Astrocyte of the cerebellum (primary cell): ENCODE data around the gene TLR10.

Source experiments
- DNase-seq: peaks from one replicate; pipeline ENCODE4 v3.0.0-alpha.2; 2011; ENCODE audit warnings: low read depth
- H3K4me3 ChIP-seq: 2 replicates; pipeline ENCODE4 v1.5.1; 2011; ENCODE audit warnings: mild to moderate bottlenecking, low read depth, low read length, moderate library complexity
- CTCF ChIP-seq: IDR thresholded peaks from 2 replicates; pipeline ENCODE4 v1.5.1; 2012; ENCODE audit warnings: low read length, low read depth, moderate library complexity, mild to moderate bottlenecking; ENCODE audit errors: missing control alignments
- in situ Hi-C: cut with HindIII; loops from 2 replicates; pipeline ENCODE4 v1.10.0; 2017; ENCODE audit warnings: low sequenced_read_pairs

The TLR10 gene

GRCh38 chr4:38743866-38744265 is 38.9 kb downstream of the TLR10 start:
- no peak overlapping the region for H3K4me3 ChIP-seq
- in situ Hi-C loops, result no loop called here
- TF ChIP-seq CTCF, result no peak
- DNase-seq, result no peak

GRCh38 chr4:38740303-38740702 is 42.5 kb downstream of the TLR10 start:
- H3K4me3 ChIP-seq, result no peak overlapping the region
- no peak for TF ChIP-seq CTCF
- no peak for DNase-seq
- in situ Hi-C loops, result no loop called here

GRCh38 chr4:38738940-38739803 is 43.6 kb downstream of the TLR10 start:
- in situ Hi-C loops, result no loop called here
- DNase-seq, result no peak
- no peak overlapping the region for H3K4me3 ChIP-seq
- TF ChIP-seq CTCF, result no peak

GRCh38 chr4:38735870-38736269 is 46.9 kb downstream of the TLR10 start:
- in situ Hi-C loops, result no loop called here
- no peak for TF ChIP-seq CTCF
- no peak overlapping the region for H3K4me3 ChIP-seq
- DNase-seq, result no peak

GRCh38 chr4:38734911-38735310 is 47.9 kb downstream of the TLR10 start:
- in situ Hi-C loops, result loop anchor here (5.0 kb wide), 3 partner anchors 68 to 648 kb away; no protein-coding TSS in a partner anchor
- H3K4me3 ChIP-seq, result no peak overlapping the region
- no peak for DNase-seq
- TF ChIP-seq CTCF, result no peak

- DNase-seq, result no peak
- in situ Hi-C loops, result loop anchor here (5.0 kb wide), 3 partner anchors 67 to 647 kb away; no protein-coding TSS in a partner anchor
Observed at GRCh38 chr4:38734446-38734845, 48.3 kb downstream of the TLR10 start.

More at GRCh38 chr4:38734446-38734845, 48.3 kb downstream of the TLR10 start:
- H3K4me3 ChIP-seq, result no peak overlapping the region
- no peak for TF ChIP-seq CTCF
